HL-60 (cell line): ENCODE results near the gene RBM45.

ENCODE experiments used
- DNase-seq, 2 experiments: peaks; one replicate each; pipeline ENCODE4 v3.0.0-alpha.2; 2010 to 2020; ENCODE audit warnings: low read depth in 1 of 2, low spot score in 1 of 2
- H3K27ac ChIP-seq: fragments of 250-450 bp; sonication (Bioruptor Pico); replicated peaks from 2 replicates; pipeline ENCODE4 v1.5.1; 2020; ENCODE audit warnings: mild to moderate bottlenecking, moderate library complexity
- H3K27me3 ChIP-seq: fragments of 250-450 bp; sonication (Bioruptor Pico); 2 replicates; pipeline ENCODE4 v1.5.1; 2021; ENCODE audit warnings: mild to moderate bottlenecking, moderate library complexity; ENCODE audit not compliant: insufficient read depth, poor library complexity, severe bottlenecking
- H3K4me3 ChIP-seq: replicated peaks from 2 replicates; pipeline ENCODE4 v1.5.1; 2011; ENCODE audit warnings: mild to moderate bottlenecking, control low read depth, low read length; ENCODE audit not compliant: insufficient read depth
- GABPA ChIP-seq: IDR thresholded peaks from 2 replicates; pipeline ENCODE4 v1.6.1; 2012; ENCODE audit warnings: low read depth
- POLR2AphosphoS5 ChIP-seq: IDR thresholded peaks from 2 replicates; pipeline ENCODE4 v1.6.1; 2012; ENCODE audit warnings: low read depth
- SPI1 ChIP-seq: IDR thresholded peaks from 2 replicates; pipeline ENCODE4 v1.6.1; 2012; ENCODE audit warnings: low read depth, mild to moderate bottlenecking, borderline replicate concordance
- TF ChIP-seq, protein P1 (sequence below): IDR thresholded peaks from 2 replicates; pipeline ENCODE4 v1.6.1; 2012; ENCODE audit warnings: low read depth; ENCODE audit not compliant: insufficient replicate concordance
- TF ChIP-seq, protein P2 (sequence below): IDR thresholded peaks from one replicate; pipeline ENCODE4 v1.5.1; 2011; ENCODE audit warnings: low read length, control low read depth, inconsistent platforms; ENCODE audit not compliant: insufficient read depth

RBM45 gene

GRCh38 chr2:178173657-178174056 is 61.4 kb downstream of the RBM45 start:
- H3K27me3 ChIP-seq, result no peaks in the 10 kb centered on the region
- H3K4me3 ChIP-seq, result no peak overlapping the region
- TF ChIP-seq POLR2AphosphoS5, result no peak
- no peak for TF ChIP-seq GABPA
- TF ChIP-seq, protein P1, sequence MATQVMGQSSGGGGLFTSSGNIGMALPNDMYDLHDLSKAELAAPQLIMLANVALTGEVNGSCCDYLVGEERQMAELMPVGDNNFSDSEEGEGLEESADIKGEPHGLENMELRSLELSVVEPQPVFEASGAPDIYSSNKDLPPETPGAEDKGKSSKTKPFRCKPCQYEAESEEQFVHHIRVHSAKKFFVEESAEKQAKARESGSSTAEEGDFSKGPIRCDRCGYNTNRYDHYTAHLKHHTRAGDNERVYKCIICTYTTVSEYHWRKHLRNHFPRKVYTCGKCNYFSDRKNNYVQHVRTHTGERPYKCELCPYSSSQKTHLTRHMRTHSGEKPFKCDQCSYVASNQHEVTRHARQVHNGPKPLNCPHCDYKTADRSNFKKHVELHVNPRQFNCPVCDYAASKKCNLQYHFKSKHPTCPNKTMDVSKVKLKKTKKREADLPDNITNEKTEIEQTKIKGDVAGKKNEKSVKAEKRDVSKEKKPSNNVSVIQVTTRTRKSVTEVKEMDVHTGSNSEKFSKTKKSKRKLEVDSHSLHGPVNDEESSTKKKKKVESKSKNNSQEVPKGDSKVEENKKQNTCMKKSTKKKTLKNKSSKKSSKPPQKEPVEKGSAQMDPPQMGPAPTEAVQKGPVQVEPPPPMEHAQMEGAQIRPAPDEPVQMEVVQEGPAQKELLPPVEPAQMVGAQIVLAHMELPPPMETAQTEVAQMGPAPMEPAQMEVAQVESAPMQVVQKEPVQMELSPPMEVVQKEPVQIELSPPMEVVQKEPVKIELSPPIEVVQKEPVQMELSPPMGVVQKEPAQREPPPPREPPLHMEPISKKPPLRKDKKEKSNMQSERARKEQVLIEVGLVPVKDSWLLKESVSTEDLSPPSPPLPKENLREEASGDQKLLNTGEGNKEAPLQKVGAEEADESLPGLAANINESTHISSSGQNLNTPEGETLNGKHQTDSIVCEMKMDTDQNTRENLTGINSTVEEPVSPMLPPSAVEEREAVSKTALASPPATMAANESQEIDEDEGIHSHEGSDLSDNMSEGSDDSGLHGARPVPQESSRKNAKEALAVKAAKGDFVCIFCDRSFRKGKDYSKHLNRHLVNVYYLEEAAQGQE, result no peak
- TF ChIP-seq, protein P2, sequence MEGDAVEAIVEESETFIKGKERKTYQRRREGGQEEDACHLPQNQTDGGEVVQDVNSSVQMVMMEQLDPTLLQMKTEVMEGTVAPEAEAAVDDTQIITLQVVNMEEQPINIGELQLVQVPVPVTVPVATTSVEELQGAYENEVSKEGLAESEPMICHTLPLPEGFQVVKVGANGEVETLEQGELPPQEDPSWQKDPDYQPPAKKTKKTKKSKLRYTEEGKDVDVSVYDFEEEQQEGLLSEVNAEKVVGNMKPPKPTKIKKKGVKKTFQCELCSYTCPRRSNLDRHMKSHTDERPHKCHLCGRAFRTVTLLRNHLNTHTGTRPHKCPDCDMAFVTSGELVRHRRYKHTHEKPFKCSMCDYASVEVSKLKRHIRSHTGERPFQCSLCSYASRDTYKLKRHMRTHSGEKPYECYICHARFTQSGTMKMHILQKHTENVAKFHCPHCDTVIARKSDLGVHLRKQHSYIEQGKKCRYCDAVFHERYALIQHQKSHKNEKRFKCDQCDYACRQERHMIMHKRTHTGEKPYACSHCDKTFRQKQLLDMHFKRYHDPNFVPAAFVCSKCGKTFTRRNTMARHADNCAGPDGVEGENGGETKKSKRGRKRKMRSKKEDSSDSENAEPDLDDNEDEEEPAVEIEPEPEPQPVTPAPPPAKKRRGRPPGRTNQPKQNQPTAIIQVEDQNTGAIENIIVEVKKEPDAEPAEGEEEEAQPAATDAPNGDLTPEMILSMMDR, result no peak
- no peak for TF ChIP-seq SPI1
- H3K27ac ChIP-seq, result no peak overlapping the region
- DNase-seq, result no peak

DNA sequence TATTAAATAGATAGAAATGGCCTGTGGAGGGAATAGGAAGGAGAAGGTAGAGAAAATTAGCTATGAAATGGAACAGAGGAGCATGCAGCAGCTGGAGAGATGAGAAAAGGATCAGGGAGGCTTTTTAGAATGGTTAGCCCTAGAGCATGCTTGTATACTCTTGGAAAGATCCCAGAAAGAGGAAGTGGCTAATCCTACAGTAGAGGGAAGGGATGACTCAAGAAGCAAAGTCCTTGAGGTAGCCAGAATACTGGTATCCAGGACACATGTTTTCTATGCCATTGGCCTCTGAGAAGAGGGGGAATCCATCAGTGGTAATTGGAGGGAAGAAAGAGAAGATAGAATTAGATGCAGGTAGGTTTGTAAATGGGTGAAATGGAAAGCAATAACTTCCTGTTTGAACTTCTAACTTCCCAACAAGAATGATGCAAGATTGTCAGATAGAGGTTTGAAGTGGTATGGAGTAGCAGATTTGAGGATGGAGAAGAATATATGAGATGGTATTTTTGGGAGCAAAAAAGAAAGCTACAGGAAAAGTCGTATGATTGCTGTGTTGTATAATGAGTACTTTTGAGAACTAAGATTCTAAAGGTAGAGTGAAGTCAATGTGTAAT is 64.9 kb downstream of the RBM45 start:
- no peak overlapping the region for H3K27ac ChIP-seq
- no peak overlapping the region for H3K4me3 ChIP-seq
- TF ChIP-seq POLR2AphosphoS5, result no peak
- TF ChIP-seq SPI1, result peak; percentile 95
- H3K27me3 ChIP-seq, result no peaks in the 10 kb centered on the region
- DNase-seq, result peak in 1 of 2 experiments; percentile 19
